H9 (cell line): ENCODE data around the gene ARHGAP8. TPM values are rescaled to one million over a fixed set of nuclear protein-coding genes. Genes with fewer than 3 reads are reported as not detected.

Experiments used
- DNase-seq: peaks from one replicate; pipeline ENCODE4 v3.0.0-alpha.2; 2017
- H2AFZ ChIP-seq: one replicate; pipeline ENCODE4 v1.6.1; 2013; ENCODE audit warnings: mild to moderate bottlenecking, low read length, control low read depth, moderate library complexity
- H2AK5ac ChIP-seq: 2 replicates; pipeline ENCODE4 v1.6.1; 2013; ENCODE audit warnings: low read length, control low read depth, mixed read lengths; ENCODE audit not compliant: insufficient read length
- H2BK120ac ChIP-seq: one replicate; pipeline ENCODE4 v1.6.1; 2013; ENCODE audit warnings: low read depth, mild to moderate bottlenecking, low read length, control low read depth, inconsistent platforms; ENCODE audit not compliant: poor library complexity, severe bottlenecking
- H2BK12ac ChIP-seq: 2 replicates; pipeline ENCODE4 v1.6.1; 2013; ENCODE audit warnings: low read length, control low read depth, mixed read lengths, low read depth; ENCODE audit not compliant: insufficient read length
- H2BK15ac ChIP-seq: 2 replicates; pipeline ENCODE4 v1.6.1; 2013; ENCODE audit warnings: low read depth, low read length, control low read depth
- H2BK20ac ChIP-seq: one replicate; pipeline ENCODE4 v1.6.1; 2013; ENCODE audit warnings: low read depth, mild to moderate bottlenecking, low read length, control low read depth, inconsistent platforms; ENCODE audit not compliant: poor library complexity, severe bottlenecking
- H2BK5ac ChIP-seq: 2 replicates; pipeline ENCODE4 v1.6.1; 2013; ENCODE audit warnings: low read length, control low read depth, mixed read lengths; ENCODE audit not compliant: insufficient read length
- H3K14ac ChIP-seq: 2 replicates; pipeline ENCODE4 v1.6.1; 2013; ENCODE audit warnings: low read length, control low read depth; ENCODE audit not compliant: insufficient read depth
- H3K18ac ChIP-seq: 2 replicates; pipeline ENCODE4 v1.6.1; 2013; ENCODE audit warnings: low read depth, mild to moderate bottlenecking, mixed read lengths, low read length, control low read depth; ENCODE audit not compliant: insufficient read length
- H3K23ac ChIP-seq: 2 replicates; pipeline ENCODE4 v1.6.1; 2013; ENCODE audit warnings: low read length, control low read depth, mixed read lengths, low read depth; ENCODE audit not compliant: insufficient read length
- H3K23me2 ChIP-seq: 2 replicates; pipeline ENCODE4 v1.6.1; 2013; ENCODE audit warnings: low read depth, mild to moderate bottlenecking, mixed read lengths, low read length, control low read depth; ENCODE audit not compliant: insufficient read length, poor library complexity, severe bottlenecking
- H3K27ac ChIP-seq: 2 replicates; pipeline ENCODE4 v1.5.1; 2013; ENCODE audit warnings: low read length, control low read depth, mixed read lengths, low read depth; ENCODE audit not compliant: insufficient read length
- H3K27me3 ChIP-seq: 2 replicates; pipeline ENCODE4 v1.6.1; 2013; ENCODE audit warnings: low read length, control low read depth, inconsistent platforms; ENCODE audit not compliant: insufficient read depth
- H3K4ac ChIP-seq: 2 replicates; pipeline ENCODE4 v1.6.1; 2013; ENCODE audit warnings: low read depth, mild to moderate bottlenecking, control low read depth, inconsistent platforms, low read length, moderate library complexity
- H3K4me1 ChIP-seq: 2 replicates; pipeline ENCODE4 v1.6.1; 2013; ENCODE audit warnings: low read length, control low read depth, inconsistent platforms; ENCODE audit not compliant: insufficient read depth
- H3K4me2 ChIP-seq: 2 replicates; pipeline ENCODE4 v1.6.1; 2013; ENCODE audit warnings: low read length, control low read depth, mixed read lengths; ENCODE audit not compliant: insufficient read length, insufficient read depth
- H3K56ac ChIP-seq: 2 replicates; pipeline ENCODE4 v1.6.1; 2013; ENCODE audit warnings: low read depth, mild to moderate bottlenecking, mixed read lengths, low read length, control low read depth; ENCODE audit not compliant: insufficient read length
- H3K79me1 ChIP-seq: 2 replicates; pipeline ENCODE4 v1.6.1; 2013; ENCODE audit warnings: low read depth, mild to moderate bottlenecking, moderate library complexity, low read length, control low read depth, inconsistent platforms; ENCODE audit not compliant: insufficient read depth, poor library complexity, severe bottlenecking
- H3K79me2 ChIP-seq: 2 replicates; pipeline ENCODE4 v1.6.1; 2013; ENCODE audit warnings: low read length, control low read depth, inconsistent platforms; ENCODE audit not compliant: insufficient read depth
- H3K9ac ChIP-seq: 2 replicates; pipeline ENCODE4 v1.6.1; 2013; ENCODE audit warnings: low read length, control low read depth, mixed read lengths; ENCODE audit not compliant: insufficient read length; ENCODE audit errors: extremely low read depth
- H3K9me3 ChIP-seq: one replicate; pipeline ENCODE4 v1.6.1; 2013; ENCODE audit warnings: low read depth, low read length, inconsistent platforms; ENCODE audit not compliant: control insufficient read depth
- H3T11ph ChIP-seq: one replicate; pipeline ENCODE4 v1.6.1; 2013; ENCODE audit warnings: mild to moderate bottlenecking, low read length, control low read depth, inconsistent platforms
- H4K20me1 ChIP-seq: one replicate; pipeline ENCODE4 v1.6.1; 2013; ENCODE audit not compliant: control insufficient read depth, insufficient read length, insufficient read depth
- H4K5ac ChIP-seq: 2 replicates; pipeline ENCODE4 v1.6.1; 2013; ENCODE audit warnings: low read depth, mild to moderate bottlenecking, mixed read lengths, low read length, control low read depth; ENCODE audit not compliant: insufficient read length
- H4K8ac ChIP-seq: replicated peaks from 2 replicates; pipeline ENCODE4 v1.6.1; 2013; ENCODE audit warnings: low read length, control low read depth, mixed read lengths, low read depth; ENCODE audit not compliant: insufficient read length
- H4K91ac ChIP-seq: 2 replicates; pipeline ENCODE4 v1.6.1; 2013; ENCODE audit warnings: low read depth, mild to moderate bottlenecking, moderate library complexity, mixed read lengths, low read length, control low read depth; ENCODE audit not compliant: insufficient read length
- H3K27ac Mint-ChIP-seq, 3 experiments: 2 replicates in 2 of 3; 3 replicates in 1 of 3; pipeline ENCODE4 v1.8.0; 2020 to 2021; ENCODE audit warnings: mixed read lengths in 3 of 3, mild to moderate bottlenecking in 1 of 3, moderate library complexity in 1 of 3
- H3K27me3 Mint-ChIP-seq: 2 replicates; pipeline ENCODE4 v1.8.0; 2021; ENCODE audit warnings: low read depth, mild to moderate bottlenecking, moderate library complexity, mixed read lengths
- H3K36me3 Mint-ChIP-seq, 3 experiments: 2 replicates in 2 of 3; 3 replicates in 1 of 3; pipeline ENCODE4 v1.8.0; 2020 to 2021; ENCODE audit warnings: low read depth in 3 of 3, mixed read lengths in 3 of 3; ENCODE audit not compliant: insufficient read depth in 1 of 3
- H3K4me1 Mint-ChIP-seq, 2 experiments: 2 replicates each; pipeline ENCODE4 v1.8.0; 2020; ENCODE audit warnings: mixed read lengths in 2 of 2
- H3K4me3 Mint-ChIP-seq, 2 experiments: 2 replicates in 1 of 2; 3 replicates in 1 of 2; pipeline ENCODE4 v1.8.0; 2020 to 2021; ENCODE audit warnings: mild to moderate bottlenecking in 2 of 2, mixed read lengths in 2 of 2, moderate library complexity in 1 of 2
- H3K9me3 Mint-ChIP-seq, 2 experiments: 2 replicates in 1 of 2; 3 replicates in 1 of 2; pipeline ENCODE4 v1.8.0; 2020; ENCODE audit warnings: mild to moderate bottlenecking in 2 of 2, mixed read lengths in 2 of 2, moderate library complexity in 1 of 2
- CTCF ChIP-seq: fragments of 200-600 bp; sonication (generic); conservative IDR thresholded peaks from 3 replicates; pipeline ENCODE4 v1.8.0; 2021; ENCODE audit warnings: antibody characterized with exemption, mild to moderate bottlenecking
- WGBS: extraction: QIAGEN DNeasy Blood & Tissue Kit; methylation state at CpG from one replicate; pipeline ENCODE4 v1.1.7; 2013; ENCODE audit warnings: missing lambda C conversion rate, low lambda C conversion rate, mixed read lengths; ENCODE audit not compliant: insufficient read length; ENCODE audit errors: extremely low coverage; 5-methylcytosine and 5-hydroxymethylcytosine counted together
- total RNA-seq: library from RNA; stranded (reverse); gene quantifications from 2 replicates; pipeline ENCODE4 v1.2.1, GENCODE V29; 2021

The ARHGAP8 gene
- total RNA-seq, 1 experiment from 2014 or later, result 35.4 TPM

- peaks cover 3 to 6% of the 10 kb centered on the region in 2 experiments; a peak in 3 of 5 replicates for H3K9me3 Mint-ChIP-seq
These were observed 8.1 kb downstream of the ARHGAP8 start for GRCh38 chr22:44760476-44760875.

More at GRCh38 chr22:44760476-44760875, 8.1 kb downstream of the ARHGAP8 start:
- Histone ChIP-seq H3K23me2 (no peaks in the 10 kb centered on the region), H3K4me1 (peaks cover 5% of the 10 kb centered on the region; the same call in 1 of the 2 replicates), H3K23ac (no peak overlapping the region), H3K9ac (no peak overlapping the region), H2AK5ac (no peak overlapping the region), H4K5ac (no peak overlapping the region), H2AFZ (no peak overlapping the region), H2BK15ac (no peak overlapping the region), H3K27ac (no peak overlapping the region), H3T11ph (no peak overlapping the region), H2BK20ac (no peak overlapping the region), H2BK12ac (no peak overlapping the region), H2BK120ac (no peak overlapping the region), H4K91ac (no peak overlapping the region), H3K4me2 (no peak overlapping the region), H3K79me1 (no peaks in the 10 kb centered on the region), H4K20me1 (no peaks in the 10 kb centered on the region), H3K27me3 (no peaks in the 10 kb centered on the region), H3K79me2 (peaks cover 5% of the 10 kb centered on the region; the same call in 1 of the 2 replicates), H2BK5ac (no peak overlapping the region), H4K8ac (no peak overlapping the region), H3K18ac (no peak overlapping the region), H3K9me3 (no peaks in the 10 kb centered on the region), H3K14ac (no peak overlapping the region), H3K56ac (no peak overlapping the region), H3K4ac (no peak overlapping the region)
- TF ChIP-seq CTCF, result no peak
- Mint-ChIP-seq H3K36me3 (peaks cover 14 to 26% (median 19%) of the 10 kb centered on the region in 3 experiments), H3K4me1 (peaks cover 22 to 43% of the 10 kb centered on the region in 2 experiments), H3K27me3 (no peaks in the 10 kb centered on the region), H3K27ac (no peak overlapping the region), H3K4me3 (no peak overlapping the region)
- no peak for DNase-seq
- WGBS, result no CpG with 5 or more reads among the region's 5 CpGs
